Measurements from ENCODE around the gene TAS2R50. TPM values are rescaled to one million over a fixed set of nuclear protein-coding genes. Genes with fewer than 3 reads are reported as not detected.
"Not testable (repeated sequence)": the region's sequence is repeated elsewhere in the genome, so short reads cannot be mapped to it uniquely, and the experiment has no call there.

The TAS2R50 gene
- not detected in 2 replicates for total RNA-seq (2014; rRNA removed; shearing (Covaris generic))

- no peak for DNase-seq (ENCODE audit: low spot score)
These were observed at the start of gene TAS2R50 for GRCh38 chr12:10986812-10987211. Gene TAS2R50 (minus strand): TSS chr12:10986912. CDS start chr12:10986860, 52 bp downstream.

DNA sequence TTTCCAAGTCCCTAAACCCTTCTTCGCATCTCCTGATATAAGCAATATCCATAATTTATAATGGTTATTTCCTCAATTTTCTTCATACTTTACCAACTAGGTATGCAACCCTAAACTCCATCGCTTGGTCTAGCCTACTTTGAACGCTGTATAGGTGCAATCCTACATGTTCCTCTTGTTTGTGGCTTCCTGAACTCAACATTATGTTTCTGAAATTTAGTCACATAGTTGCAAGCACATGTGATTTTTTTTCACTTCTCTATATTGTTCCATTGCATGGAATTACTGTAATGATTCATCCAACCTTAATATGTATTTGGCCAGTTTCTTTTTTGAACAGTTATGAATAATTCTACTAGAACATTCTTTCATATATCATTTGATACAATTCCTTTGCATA is 47.2 kb upstream of the TAS2R50 start:
- DNase-seq (ENCODE audit: low spot score) = not testable (repeated sequence)

DNA sequence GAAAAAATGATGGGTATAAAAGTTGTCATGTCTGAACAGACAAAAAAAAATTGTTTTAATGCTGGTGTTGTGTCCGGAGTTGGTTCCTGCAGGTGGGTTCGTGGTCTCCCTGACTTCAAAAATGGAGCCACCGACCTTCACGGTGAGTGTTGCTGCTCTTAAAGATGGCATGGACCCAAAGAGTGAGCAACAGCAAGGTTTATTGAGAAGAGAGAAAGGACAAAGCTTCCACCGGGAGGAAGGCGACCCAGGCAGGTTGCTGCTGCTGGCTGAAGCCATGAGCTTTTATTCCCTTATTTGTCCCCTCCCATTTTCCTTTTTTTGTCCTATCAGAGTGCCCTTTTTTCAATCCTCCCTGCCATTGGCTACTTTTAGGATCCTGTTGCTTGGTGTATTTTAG is 44.6 kb upstream of the TAS2R50 start, which contains the start of gene TAS2R31:
Gene TAS2R31 (minus strand): TSS at position 101 of the 400 bp plus-strand sequence. CDS start 72 bp downstream, at position 29.
- DNase-seq (ENCODE audit: low spot score) = no peak

- no peak for DNase-seq (ENCODE audit: low spot score)
These were observed 39.4 kb upstream of the TAS2R50 start for GRCh38 chr12:11026118-11026517.

GRCh38 chr12:11023387-11023786 is 36.7 kb upstream of the TAS2R50 start:
- DNase-seq (ENCODE audit: low spot score) = no peak

DNA sequence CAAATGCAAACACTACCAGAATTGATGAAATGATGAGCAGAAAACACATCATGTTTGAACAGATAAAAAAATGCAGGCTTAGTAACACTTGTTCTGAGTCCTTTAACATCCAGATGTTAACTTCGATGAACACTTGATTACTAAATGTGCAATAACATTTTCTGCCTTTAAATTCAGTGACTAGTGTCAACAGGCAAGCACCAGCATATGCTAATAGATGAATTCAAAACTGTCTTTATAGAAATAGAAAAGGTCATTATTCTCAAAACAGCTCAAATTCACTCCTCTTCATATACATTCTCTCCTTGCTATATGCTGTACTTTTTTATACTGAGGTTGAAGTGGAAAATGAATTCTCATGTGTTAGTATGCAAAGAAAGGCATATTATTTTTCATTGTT is 35.8 kb upstream of the TAS2R50 start, which contains the start of gene TAS2R19:
Gene TAS2R19 (minus strand): TSS at position 101 of the 400 bp plus-strand sequence. CDS start 49 bp downstream, at position 52.
- DNase-seq (ENCODE audit: low spot score) = no peak

GRCh38 chr12:11016937-11017336 is 30.2 kb upstream of the TAS2R50 start:
- no peak for DNase-seq (ENCODE audit: low spot score)

DNA sequence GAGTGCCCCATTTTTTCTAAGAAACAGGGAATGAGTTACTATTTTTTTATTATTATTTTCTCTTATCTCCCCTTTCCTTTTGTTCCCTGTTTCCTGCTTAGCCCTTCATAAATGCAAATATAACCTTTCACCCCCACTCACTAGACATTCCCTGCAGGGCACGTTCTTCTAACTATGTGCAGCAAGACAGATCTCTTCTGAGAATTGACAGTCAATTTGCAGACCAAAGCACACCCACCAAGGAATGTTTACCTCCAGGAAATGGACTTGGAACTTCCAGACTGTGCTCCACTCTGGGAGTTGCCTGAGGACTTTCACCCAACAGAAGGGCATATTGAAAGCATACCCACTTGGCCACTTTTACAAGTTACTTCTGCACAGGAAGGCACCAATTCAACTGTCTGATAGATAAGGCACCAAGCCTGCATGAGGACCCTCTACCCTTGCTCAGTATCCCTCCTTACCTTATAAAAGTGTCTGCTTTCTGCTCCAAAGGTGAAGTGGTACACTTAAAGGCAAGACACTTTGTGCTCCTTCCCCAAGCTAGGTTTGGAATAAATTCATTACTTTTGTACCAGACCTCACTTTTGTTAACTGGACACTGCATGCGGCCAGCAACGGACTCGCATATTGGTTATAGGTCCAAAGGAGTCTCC is 29.2 kb upstream of the TAS2R50 start:
- DNase-seq (ENCODE audit: low spot score) = no peak

GRCh38 chr12:11014234-11014633 is 27.5 kb upstream of the TAS2R50 start:
- no peak for DNase-seq (ENCODE audit: low spot score)

GRCh38 chr12:11007608-11008007 is 20.9 kb upstream of the TAS2R50 start:
- DNase-seq (ENCODE audit: low spot score) = no peak

DNA sequence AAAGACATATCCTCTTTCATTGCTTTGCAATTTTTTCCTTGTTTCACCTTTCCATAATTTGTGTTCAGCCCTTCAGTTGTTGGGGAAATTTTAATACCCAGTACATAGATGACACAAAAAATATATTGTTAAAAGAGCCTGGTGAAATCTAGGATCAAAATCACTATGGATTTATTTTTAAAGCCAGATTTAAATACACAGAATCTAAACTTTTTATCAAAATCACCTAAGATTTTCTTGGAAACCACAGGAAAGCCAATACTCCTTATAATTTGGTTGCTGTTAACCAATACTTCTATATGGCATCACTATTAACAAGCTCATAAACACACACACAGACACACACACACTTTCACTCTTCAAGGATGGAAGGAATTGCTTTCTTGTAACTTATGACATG is 11.5 kb upstream of the TAS2R50 start, which contains the start of gene TAS2R20:
Gene TAS2R20 (minus strand): TSS at position 101 of the 400 bp plus-strand sequence. CDS start 429 bp downstream, outside the sequence.
- no peak for DNase-seq (ENCODE audit: low spot score)

DNA sequence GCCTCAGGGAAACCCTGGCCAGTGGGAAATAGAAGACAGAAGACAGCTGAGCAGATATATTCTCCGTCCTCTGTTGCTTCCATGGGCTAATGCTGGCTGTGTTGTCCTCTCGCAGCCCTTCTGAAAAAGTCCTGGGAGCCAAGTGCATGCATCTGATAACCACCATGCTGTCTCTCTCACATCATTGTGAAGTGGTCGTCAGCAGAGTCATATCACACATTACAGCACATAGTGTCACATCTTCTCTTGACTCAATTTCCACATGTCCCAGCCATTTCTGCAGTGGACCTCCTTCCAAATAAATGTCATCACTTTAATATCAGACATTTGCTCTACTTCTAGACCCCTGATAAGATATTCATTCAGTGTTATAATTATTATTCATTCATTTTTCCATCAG is 7.6 kb upstream of the TAS2R50 start:
- DNase-seq (ENCODE audit: low spot score) = no peak

DNA sequence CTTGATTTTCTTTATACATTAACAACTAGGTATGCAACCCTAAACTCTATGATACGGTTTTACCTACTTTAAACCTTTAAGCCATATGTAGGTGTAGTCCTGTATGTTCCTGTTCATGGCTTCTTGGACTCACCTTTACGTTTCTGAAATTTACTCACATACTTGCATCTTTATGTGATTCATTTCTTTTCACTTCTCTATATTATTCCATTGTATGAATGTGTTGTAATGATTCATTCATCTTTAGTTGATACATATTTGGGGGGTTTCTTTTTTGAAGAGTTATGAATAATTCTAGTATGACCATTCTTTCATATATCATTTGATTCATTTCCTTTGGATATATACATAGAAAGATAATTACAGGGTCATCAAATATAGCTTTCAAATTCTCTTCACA is 2.4 kb upstream of the TAS2R50 start:
- no peak for DNase-seq (ENCODE audit: low spot score)

- no peak for DNase-seq (ENCODE audit: low spot score)
These were observed 4.5 kb downstream of the TAS2R50 start for GRCh38 chr12:10982244-10982643.

DNA sequence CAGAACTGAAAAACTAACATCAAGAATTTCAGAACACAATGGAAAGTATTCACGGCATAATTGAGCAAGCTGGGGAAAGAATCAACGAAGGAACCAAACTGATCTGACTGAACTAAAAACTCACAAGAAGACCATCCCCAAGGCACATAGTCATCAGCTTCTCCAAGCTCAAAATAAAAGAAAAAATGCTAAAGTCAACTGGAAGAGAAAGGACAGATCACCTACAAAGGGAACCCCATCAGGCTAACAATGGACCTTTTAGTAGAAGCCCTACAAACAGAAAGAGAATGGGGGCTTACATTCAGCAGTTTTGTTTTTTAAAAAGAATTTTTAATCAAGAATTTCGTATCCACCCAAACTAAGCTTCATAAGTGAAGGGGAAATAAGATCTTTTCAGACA is 11.7 kb downstream of the TAS2R50 start:
- no peak for DNase-seq (ENCODE audit: low spot score)

- peak; percentile 78 for DNase-seq (ENCODE audit: low spot score)
These were observed 17.8 kb downstream of the TAS2R50 start for GRCh38 chr12:10968765-10969456.

GRCh38 chr12:10967409-10967808 is 19.3 kb downstream of the TAS2R50 start:
- DNase-seq (ENCODE audit: low spot score) = peak; percentile 82

GRCh38 chr12:10966314-10966713 is 20.4 kb downstream of the TAS2R50 start:
- no peak for DNase-seq (ENCODE audit: low spot score)

GRCh38 chr12:10965476-10965875 is 21.2 kb downstream of the TAS2R50 start:
- DNase-seq (ENCODE audit: low spot score) = no peak

DNA sequence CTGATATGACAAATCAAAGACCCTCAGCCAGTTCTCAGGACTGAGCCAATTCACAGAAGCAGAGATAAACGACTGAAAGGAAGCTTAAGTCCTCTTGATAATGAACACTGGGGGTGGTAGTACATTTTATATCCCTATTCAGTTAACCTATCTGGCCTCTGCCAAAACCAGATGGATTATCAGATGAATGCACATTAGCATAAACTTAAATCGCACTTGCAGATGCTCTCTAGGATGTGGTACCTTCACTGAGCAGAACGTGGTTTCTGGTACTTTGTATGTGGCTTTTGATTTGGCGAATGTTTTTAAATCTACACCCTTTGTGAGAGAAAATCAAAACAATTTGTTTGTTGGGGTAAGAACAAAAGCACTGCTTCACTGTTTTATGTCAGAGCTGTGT is 26.5 kb downstream of the TAS2R50 start:
- DNase-seq (ENCODE audit: low spot score) = no peak

- DNase-seq (ENCODE audit: low spot score) = no peak
These were observed 26.9 kb downstream of the TAS2R50 start for GRCh38 chr12:10959804-10960203.

GRCh38 chr12:10957741-10958140 is 29.0 kb downstream of the TAS2R50 start:
- DNase-seq (ENCODE audit: low spot score) = no peak

DNA sequence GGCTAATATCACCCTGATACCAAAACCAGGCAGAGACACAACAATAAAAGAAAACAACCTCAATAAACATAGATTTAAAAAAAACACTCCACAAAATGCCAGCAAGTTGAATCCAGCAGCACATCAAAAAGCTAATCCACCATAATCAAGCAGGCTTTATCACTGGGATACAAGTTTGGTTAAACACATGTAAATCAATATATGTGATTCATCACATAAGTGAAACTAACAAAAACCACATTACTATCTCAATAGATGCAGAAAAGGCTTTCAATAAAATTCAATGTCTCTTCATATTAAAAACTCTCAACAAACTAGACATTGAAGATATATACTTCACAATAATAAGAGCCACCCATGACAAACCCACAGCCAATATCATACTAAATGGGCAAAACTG is 30.6 kb downstream of the TAS2R50 start:
- no peak for DNase-seq (ENCODE audit: low spot score)

Data from H4 (cell line).